ENCODE results near the gene C2orf42. TPM values are rescaled to one million over a fixed set of nuclear protein-coding genes. Genes with fewer than 3 reads are reported as not detected.

The C2orf42 gene
- total and polyA plus RNA-seq, 10 of the 15 experiments (the other 5 are each of a cell fraction or from before 2014, with no cell fraction given) = 5.5 to 19.8 (median 11.5) TPM

DNA sequence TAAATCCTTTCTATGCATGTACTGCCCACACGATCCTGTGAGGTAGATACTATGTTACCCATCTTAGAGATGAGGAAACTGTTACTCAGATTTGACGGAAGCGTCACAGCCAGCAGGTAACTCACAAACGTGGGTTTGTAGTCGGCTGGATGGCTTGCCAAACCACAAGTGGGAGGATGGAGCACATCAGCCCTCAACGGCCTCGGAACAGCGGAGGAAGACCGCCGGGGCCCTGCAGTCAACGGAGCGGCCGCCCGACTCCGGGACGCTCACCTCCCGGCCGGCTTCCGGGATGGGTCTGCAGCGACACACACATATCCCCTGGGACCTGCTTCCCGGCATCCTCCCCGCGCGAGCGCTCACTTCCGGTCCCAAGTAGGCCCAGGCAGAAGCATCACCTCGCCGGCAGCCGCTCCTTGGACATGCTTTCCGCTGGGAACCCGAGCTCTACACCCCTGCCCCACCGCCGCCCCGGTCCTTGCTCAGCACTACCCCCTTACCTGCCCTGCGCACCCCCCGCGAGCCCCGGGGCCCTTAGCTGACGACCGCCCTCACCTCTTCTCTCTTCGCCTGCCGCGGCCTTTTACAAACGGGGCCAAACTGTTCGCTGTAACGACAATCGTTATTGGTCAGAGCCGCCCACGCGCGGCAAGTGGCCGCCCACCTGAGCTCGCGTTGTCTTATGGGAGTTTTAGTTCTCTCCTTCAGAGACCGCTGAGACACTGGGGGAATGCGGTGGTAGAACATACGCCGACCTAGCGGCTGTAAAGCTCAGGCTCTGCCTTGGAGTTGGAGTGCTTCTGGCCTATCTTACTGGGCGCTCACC lies at the start of gene C2orf42 (continued):
- TF ChIP-seq, protein P1, sequence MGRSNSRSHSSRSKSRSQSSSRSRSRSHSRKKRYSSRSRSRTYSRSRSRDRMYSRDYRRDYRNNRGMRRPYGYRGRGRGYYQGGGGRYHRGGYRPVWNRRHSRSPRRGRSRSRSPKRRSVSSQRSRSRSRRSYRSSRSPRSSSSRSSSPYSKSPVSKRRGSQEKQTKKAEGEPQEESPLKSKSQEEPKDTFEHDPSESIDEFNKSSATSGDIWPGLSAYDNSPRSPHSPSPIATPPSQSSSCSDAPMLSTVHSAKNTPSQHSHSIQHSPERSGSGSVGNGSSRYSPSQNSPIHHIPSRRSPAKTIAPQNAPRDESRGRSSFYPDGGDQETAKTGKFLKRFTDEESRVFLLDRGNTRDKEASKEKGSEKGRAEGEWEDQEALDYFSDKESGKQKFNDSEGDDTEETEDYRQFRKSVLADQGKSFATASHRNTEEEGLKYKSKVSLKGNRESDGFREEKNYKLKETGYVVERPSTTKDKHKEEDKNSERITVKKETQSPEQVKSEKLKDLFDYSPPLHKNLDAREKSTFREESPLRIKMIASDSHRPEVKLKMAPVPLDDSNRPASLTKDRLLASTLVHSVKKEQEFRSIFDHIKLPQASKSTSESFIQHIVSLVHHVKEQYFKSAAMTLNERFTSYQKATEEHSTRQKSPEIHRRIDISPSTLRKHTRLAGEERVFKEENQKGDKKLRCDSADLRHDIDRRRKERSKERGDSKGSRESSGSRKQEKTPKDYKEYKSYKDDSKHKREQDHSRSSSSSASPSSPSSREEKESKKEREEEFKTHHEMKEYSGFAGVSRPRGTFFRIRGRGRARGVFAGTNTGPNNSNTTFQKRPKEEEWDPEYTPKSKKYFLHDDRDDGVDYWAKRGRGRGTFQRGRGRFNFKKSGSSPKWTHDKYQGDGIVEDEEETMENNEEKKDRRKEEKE (IDR thresholded peaks at IDR 0.05) = no peak
- TF ChIP-seq MTA2 (IDR thresholded peaks at IDR 0.05; ENCODE audit: low read depth) (peak; percentile 46), PML (IDR thresholded peaks at IDR 0.05; ENCODE audit: low read length) (peak; percentile 96), JUNB (IDR thresholded peaks at IDR 0.05) (no peak; the same call in 1 of the 2 replicates), EGR1 (IDR thresholded peaks at IDR 0.05; ENCODE audit: borderline replicate concordance in 1 of 2, low read depth in 2 of 2, low read length in 2 of 2) (peak; percentile 60 to 100), NFYA (IDR thresholded peaks at IDR 0.05; ENCODE audit: borderline replicate concordance, low read depth, low read length) (peak; percentile 44; the same call in 1 of the 2 replicates), WRNIP1 (IDR thresholded peaks at IDR 0.05; ENCODE audit: borderline replicate concordance, low read depth, low read length) (no peak), NR2C2 (IDR thresholded peaks at IDR 0.05; ENCODE audit: borderline replicate concordance, control insufficient read depth, insufficient read length, low read depth) (no peak), POLR2AphosphoS2 (IDR thresholded peaks at IDR 0.05; ENCODE audit: low read depth, low read length) (peak; percentile 83; the same call in 1 of the 2 replicates), SMARCA5 (IDR thresholded peaks at IDR 0.05) (peak; percentile 85), TBL1XR1 (IDR thresholded peaks at IDR 0.05; ENCODE audit: low read depth, low read length) (no peak; the same call in 1 of the 2 replicates), BMI1 (IDR thresholded peaks at IDR 0.05; ENCODE audit: borderline replicate concordance) (peak; percentile 3; the same call in 1 of the 2 replicates), CHD4 (IDR thresholded peaks at IDR 0.05) (no peak), CEBPB (IDR thresholded peaks at IDR 0.05; ENCODE audit: borderline replicate concordance in 1 of 2, low read depth in 2 of 2, low read length in 2 of 2) (no peak), ZBED1 (IDR thresholded peaks at IDR 0.05; ENCODE audit: borderline replicate concordance) (peak; percentile 44; the same call in 1 of the 2 replicates), BCL11A (IDR thresholded peaks at IDR 0.05; ENCODE audit: low read depth, low read length) (no peak; the same call in 1 of the 2 replicates), FOXK2 (IDR thresholded peaks at IDR 0.05) (peak; percentile 45; the same call in 1 of the 2 replicates), ZNF24 (IDR thresholded peaks at IDR 0.05) (no peak), JUND (IDR thresholded peaks at IDR 0.05; ENCODE audit: low read depth, low read length) (no peak)
- TF ChIP-seq, protein P2, sequence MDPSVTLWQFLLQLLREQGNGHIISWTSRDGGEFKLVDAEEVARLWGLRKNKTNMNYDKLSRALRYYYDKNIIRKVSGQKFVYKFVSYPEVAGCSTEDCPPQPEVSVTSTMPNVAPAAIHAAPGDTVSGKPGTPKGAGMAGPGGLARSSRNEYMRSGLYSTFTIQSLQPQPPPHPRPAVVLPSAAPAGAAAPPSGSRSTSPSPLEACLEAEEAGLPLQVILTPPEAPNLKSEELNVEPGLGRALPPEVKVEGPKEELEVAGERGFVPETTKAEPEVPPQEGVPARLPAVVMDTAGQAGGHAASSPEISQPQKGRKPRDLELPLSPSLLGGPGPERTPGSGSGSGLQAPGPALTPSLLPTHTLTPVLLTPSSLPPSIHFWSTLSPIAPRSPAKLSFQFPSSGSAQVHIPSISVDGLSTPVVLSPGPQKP (IDR thresholded peaks at IDR 0.05; ENCODE audit: low read depth, low read length) = peak; percentile 88
- TF ChIP-seq, protein P3, sequence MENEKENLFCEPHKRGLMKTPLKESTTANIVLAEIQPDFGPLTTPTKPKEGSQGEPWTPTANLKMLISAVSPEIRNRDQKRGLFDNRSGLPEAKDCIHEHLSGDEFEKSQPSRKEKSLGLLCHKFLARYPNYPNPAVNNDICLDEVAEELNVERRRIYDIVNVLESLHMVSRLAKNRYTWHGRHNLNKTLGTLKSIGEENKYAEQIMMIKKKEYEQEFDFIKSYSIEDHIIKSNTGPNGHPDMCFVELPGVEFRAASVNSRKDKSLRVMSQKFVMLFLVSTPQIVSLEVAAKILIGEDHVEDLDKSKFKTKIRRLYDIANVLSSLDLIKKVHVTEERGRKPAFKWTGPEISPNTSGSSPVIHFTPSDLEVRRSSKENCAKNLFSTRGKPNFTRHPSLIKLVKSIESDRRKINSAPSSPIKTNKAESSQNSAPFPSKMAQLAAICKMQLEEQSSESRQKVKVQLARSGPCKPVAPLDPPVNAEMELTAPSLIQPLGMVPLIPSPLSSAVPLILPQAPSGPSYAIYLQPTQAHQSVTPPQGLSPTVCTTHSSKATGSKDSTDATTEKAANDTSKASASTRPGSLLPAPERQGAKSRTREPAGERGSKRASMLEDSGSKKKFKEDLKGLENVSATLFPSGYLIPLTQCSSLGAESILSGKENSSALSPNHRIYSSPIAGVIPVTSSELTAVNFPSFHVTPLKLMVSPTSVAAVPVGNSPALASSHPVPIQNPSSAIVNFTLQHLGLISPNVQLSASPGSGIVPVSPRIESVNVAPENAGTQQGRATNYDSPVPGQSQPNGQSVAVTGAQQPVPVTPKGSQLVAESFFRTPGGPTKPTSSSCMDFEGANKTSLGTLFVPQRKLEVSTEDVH (IDR thresholded peaks at IDR 0.05; ENCODE audit: low read depth, partially characterized antibody) = no peak
- TF ChIP-seq, protein P4, sequence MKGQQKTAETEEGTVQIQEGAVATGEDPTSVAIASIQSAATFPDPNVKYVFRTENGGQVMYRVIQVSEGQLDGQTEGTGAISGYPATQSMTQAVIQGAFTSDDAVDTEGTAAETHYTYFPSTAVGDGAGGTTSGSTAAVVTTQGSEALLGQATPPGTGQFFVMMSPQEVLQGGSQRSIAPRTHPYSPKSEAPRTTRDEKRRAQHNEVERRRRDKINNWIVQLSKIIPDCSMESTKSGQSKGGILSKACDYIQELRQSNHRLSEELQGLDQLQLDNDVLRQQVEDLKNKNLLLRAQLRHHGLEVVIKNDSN (IDR thresholded peaks at IDR 0.05; ENCODE audit: borderline replicate concordance, extremely low read length, insufficient read depth, low read depth, low read length) = peak; percentile 81
